ENCODE results near the gene HRH1. TPM values are rescaled to one million over a fixed set of nuclear protein-coding genes. Genes with fewer than 3 reads are reported as not detected.
A peak's percentile ranks its signal among the peaks of the same experiment; 100 is the strongest.

The HRH1 gene
- total RNA-seq, 1 experiment from 2014 or later: 4.6 TPM

- POLR2A ChIA-PET: no interaction called here
- TF ChIP-seq REST (IDR thresholded peaks at IDR 0.05; ENCODE audit: insufficient read depth in 1 of 2, low read depth in 2 of 2, low read length in 1 of 2) (no peak), POLR2AphosphoS5 (IDR thresholded peaks at IDR 0.05; ENCODE audit: low read depth, low read length) (no peak), TCF7L2 (IDR thresholded peaks at IDR 0.05; ENCODE audit: low read depth, low read length) (no peak), SIN3A (IDR thresholded peaks at IDR 0.05; ENCODE audit: borderline replicate concordance, insufficient read depth, low read depth, low read length) (no peak)
- TF ChIP-seq, protein P1, sequence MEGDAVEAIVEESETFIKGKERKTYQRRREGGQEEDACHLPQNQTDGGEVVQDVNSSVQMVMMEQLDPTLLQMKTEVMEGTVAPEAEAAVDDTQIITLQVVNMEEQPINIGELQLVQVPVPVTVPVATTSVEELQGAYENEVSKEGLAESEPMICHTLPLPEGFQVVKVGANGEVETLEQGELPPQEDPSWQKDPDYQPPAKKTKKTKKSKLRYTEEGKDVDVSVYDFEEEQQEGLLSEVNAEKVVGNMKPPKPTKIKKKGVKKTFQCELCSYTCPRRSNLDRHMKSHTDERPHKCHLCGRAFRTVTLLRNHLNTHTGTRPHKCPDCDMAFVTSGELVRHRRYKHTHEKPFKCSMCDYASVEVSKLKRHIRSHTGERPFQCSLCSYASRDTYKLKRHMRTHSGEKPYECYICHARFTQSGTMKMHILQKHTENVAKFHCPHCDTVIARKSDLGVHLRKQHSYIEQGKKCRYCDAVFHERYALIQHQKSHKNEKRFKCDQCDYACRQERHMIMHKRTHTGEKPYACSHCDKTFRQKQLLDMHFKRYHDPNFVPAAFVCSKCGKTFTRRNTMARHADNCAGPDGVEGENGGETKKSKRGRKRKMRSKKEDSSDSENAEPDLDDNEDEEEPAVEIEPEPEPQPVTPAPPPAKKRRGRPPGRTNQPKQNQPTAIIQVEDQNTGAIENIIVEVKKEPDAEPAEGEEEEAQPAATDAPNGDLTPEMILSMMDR (IDR thresholded peaks at IDR 0.05): no peak
- BruUV-seq (replicated peaks): no TSS peak
- Histone ChIP-seq H3K27me3 (ENCODE audit: control insufficient read depth, insufficient read depth, low read length) (no peaks in the 10 kb centered on the region), H3K4me1 (ENCODE audit: control insufficient read depth, insufficient read depth, low read length) (no peaks in the 10 kb centered on the region), H3K27ac (ENCODE audit: low read length) (no peak overlapping the region), H3K9me3 (ENCODE audit: control insufficient read depth, insufficient read depth, low read depth, low read length) (no peaks in the 10 kb centered on the region), H3K36me3 (ENCODE audit: control insufficient read depth, insufficient read depth, low read length) (no peaks in the 10 kb centered on the region), H3K4me3 (ENCODE audit: low read depth in 2 of 2, low read length in 2 of 2) (no peak overlapping the region)
- DNase-seq (ENCODE audit: low read depth, low spot score) (no peak), ATAC-seq (no peak)
- CTCF ChIA-PET: no interaction called here
- intact Hi-C loops (cut with micrococcal nuclease; ENCODE audit: unreplicated experiment): no loop called here
- in situ Hi-C loops (cut with HindIII; ENCODE audit: low pct_unique_long_range_greater_than_20kb, low sequenced_read_pairs): no loop called here
Observed at GRCh38 chr3:11258958-11259357, 104.7 kb downstream of the HRH1 start.

DNA sequence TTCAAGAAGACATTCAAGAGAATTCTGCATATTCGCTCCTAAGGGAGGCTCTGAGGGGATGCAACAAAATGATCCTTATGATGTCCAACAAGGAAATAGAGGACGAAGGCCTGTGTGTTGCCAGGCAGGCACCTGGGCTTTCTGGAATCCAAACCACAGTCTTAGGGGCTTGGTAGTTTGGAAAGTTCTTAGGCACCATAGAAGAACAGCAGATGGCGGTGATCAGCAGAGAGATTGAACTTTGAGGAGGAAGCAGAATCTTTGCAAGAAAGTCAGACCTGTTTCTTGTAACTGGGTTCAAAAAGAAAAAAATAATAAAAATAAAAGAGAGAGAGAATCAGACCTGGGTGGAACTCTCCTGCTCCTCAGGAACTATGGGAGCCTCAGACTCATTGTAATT lies 106.2 kb downstream of the HRH1 start:
- ChIA-PET CTCF (no interaction called here), POLR2A (no interaction called here)
- in situ Hi-C loops (cut with HindIII; ENCODE audit: low pct_unique_long_range_greater_than_20kb, low sequenced_read_pairs): no loop called here
- H3K4me3 ChIP-seq (ENCODE audit: low read depth in 2 of 2, low read length in 2 of 2): no peak overlapping the region
- H3K4me1 ChIP-seq (ENCODE audit: control insufficient read depth, insufficient read depth, low read length): no peaks in the 10 kb centered on the region
- H3K9me3 ChIP-seq (ENCODE audit: control insufficient read depth, insufficient read depth, low read depth, low read length): no peaks in the 10 kb centered on the region
- TF ChIP-seq REST (IDR thresholded peaks at IDR 0.05; ENCODE audit: insufficient read depth in 1 of 2, low read depth in 2 of 2, low read length in 1 of 2): no peak
- TF ChIP-seq, protein P1 (IDR thresholded peaks at IDR 0.05): 0 out of 2 replicates have a peak, but pooled peaks have one; percentile 9
- H3K27me3 ChIP-seq (ENCODE audit: control insufficient read depth, insufficient read depth, low read length): no peaks in the 10 kb centered on the region
- DNase-seq (ENCODE audit: low read depth, low spot score): no peak
- ATAC-seq: no peak
- no TSS peak for BruUV-seq (replicated peaks)
- intact Hi-C loops (cut with micrococcal nuclease; ENCODE audit: unreplicated experiment): no loop called here
- no peak overlapping the region for H3K27ac ChIP-seq (ENCODE audit: low read length)
- H3K36me3 ChIP-seq (ENCODE audit: control insufficient read depth, insufficient read depth, low read length): no peaks in the 10 kb centered on the region

Measured in Panc1 (cell line).